Prostate gland (tissue), 2 donors: ENCODE data around the gene GINS2. TPM values are rescaled to one million over a fixed set of nuclear protein-coding genes. Genes with fewer than 3 reads are reported as not detected.

Experiments used
- DNase-seq: peaks from one replicate; pipeline ENCODE4 v3.0.0-alpha.2; 2019; ENCODE audit warnings: low spot score
- H3K27ac ChIP-seq, 2 donors: fragments of 200-600 bp; sonication (generic); 2 replicates each; pipeline ENCODE4 v1.5.1; 2017 to 2019
- H3K27me3 ChIP-seq: fragments of 200-600 bp; sonication (generic); replicated peaks from 2 replicates; pipeline ENCODE4 v1.5.1; 2019; ENCODE audit not compliant: insufficient read depth
- H3K36me3 ChIP-seq, 2 donors: fragments of 200-600 bp; sonication (generic); 1 replicate in 1 of 2; 2 replicates in 1 of 2; pipeline versions ENCODE4 v1.5.1 to v1.8.1; 2017 to 2019
- H3K4me1 ChIP-seq: fragments of 200-600 bp; sonication (generic); replicated peaks from 2 replicates; pipeline ENCODE4 v1.5.1; 2019
- H3K4me3 ChIP-seq, 2 donors: fragments of 200-600 bp; sonication (generic); 2 replicates each; pipeline ENCODE4 v1.5.1; 2017 to 2019
- H3K9me3 ChIP-seq: fragments of 200-600 bp; sonication (generic); 2 replicates; pipeline ENCODE4 v1.5.1; 2017
- CTCF ChIP-seq, 4 experiments: fragments of 200-600 bp in 2 of 4; fragments of 450-650 bp in 2 of 4; sonication (generic) in 2 of 4; IDR thresholded peaks; 1 replicate in 3 of 4; 2 replicates in 1 of 4; pipeline ENCODE4 v1.5.1; 2016 to 2019; ENCODE audit warnings: antibody characterized with exemption in 4 of 4, mild to moderate bottlenecking in 2 of 4, moderate library complexity in 2 of 4
- POLR2A ChIP-seq: fragments of 450-650 bp; IDR thresholded peaks from one replicate; pipeline ENCODE4 v1.6.1; 2016; ENCODE audit warnings: antibody characterized with exemption, mild to moderate bottlenecking
- POLR2AphosphoS5 ChIP-seq: sonication (generic); formaldehyde crosslinking; IDR thresholded peaks from one replicate; pipeline ENCODE4 v1.6.1; 2017; ENCODE audit warnings: antibody characterized with exemption
- WGBS: methylation state at CpG from one replicate; pipeline ENCODE4 v1.1.5; 2018; 5-methylcytosine and 5-hydroxymethylcytosine counted together
- intact Hi-C: fragments of 100-400 bp; cut with DNase I; formaldehyde crosslinking; loops from one replicate; pipeline ENCODE4 v1.14.2; 2022
- total RNA-seq, 2 donors: library from RNA; depleted of rRNA; stranded (reverse); fragments of >200 nt; gene quantifications; one replicate each; pipeline ENCODE4 v1.1.0, GENCODE V29; 2016

Gene GINS2
- total RNA-seq, 2 donors from 2014 or later: 4.5 to 6.2 TPM

DNA sequence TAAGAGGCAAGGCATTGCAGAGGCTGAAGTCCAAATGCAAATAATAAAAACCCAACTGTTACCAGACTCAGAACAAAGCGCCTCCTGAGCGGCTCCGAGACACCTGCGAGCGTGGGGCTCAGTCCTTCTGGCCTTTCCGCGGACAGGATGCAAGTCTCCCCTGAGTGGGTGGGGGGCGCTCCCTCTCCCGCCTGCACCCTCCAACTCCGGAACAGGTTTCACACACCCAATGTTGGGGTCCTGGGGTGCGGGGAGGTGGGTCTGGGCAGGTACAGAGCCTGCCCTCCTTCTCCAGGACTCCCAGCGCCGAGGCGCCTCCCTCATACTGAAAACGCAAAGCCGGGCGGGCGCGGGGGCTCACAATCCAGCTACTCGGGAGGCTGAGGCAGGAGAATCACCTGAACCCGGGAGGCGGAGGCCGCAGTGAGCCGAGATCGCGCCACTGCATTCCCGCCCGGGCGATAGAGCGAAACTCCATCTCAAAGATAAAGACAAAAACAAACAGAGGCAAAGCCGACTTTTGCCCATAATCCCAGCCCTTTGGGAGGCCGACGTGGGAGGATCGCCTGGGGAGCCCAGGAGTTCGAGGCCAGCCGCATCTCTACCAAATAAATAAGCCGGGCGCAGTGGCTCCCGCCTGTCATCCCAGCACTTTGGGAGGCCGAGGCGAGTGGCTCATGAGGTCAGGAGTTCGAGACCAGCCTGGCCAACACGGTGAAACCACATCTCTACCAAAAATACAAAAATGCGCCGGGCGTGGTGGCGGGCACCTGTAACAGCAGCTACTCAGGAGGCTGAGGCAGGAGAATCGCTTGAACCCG lies 893 bp downstream of the GINS2 start:
- TF ChIP-seq POLR2AphosphoS5 (no peak), CTCF (IDR thresholded peaks at IDR 0.05) (no peak), POLR2A (no peak)
- WGBS: 75% methylated on average over 49 of the region's 49 CpGs
- Histone ChIP-seq H3K4me3 (peak overlapping the region; percentile 52 to 58), H3K36me3 (no peaks in the 10 kb centered on the region), H3K9me3 (no peaks in the 10 kb centered on the region), H3K27me3 (no peaks in the 10 kb centered on the region), H3K27ac (no peak overlapping the region), H3K4me1 (peaks cover 9% of the 10 kb centered on the region)
- DNase-seq: no peak
- intact Hi-C loops: no loop called here

GRCh38 chr16:85686912-85687591 lies 1.7 kb downstream of the GINS2 start:
- Histone ChIP-seq H3K4me1 (peaks cover 9% of the 10 kb centered on the region), H3K36me3 (no peaks in the 10 kb centered on the region), H3K9me3 (no peaks in the 10 kb centered on the region), H3K27me3 (no peaks in the 10 kb centered on the region), H3K4me3 (no peak overlapping the region), H3K27ac (no peak overlapping the region)
- 77% methylated on average over 15 of the region's 15 CpGs for WGBS
- no peak for DNase-seq
- intact Hi-C loops: no loop called here
- no peak for TF ChIP-seq POLR2AphosphoS5

DNA sequence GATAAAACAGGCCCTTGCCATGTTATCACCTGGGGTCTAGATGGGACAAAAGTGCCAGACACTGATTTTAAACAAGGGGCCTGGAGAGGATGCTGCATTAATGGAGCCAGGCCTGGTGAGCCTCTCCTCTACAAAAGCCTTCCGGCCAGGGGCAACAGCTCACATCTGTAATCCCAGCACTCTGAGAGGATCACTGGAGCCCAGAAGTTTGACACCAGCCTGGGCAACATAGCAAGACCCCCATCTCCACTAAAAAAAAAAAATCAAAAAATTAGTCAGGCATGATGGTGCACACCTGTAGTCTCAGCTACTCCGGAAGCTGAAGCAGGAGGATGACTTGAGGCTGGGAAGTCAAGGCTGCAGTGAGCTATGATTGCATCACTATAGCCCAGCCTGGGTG lies 3.5 kb downstream of the GINS2 start:
- TF ChIP-seq CTCF (IDR thresholded peaks at IDR 0.05): no peak
- no peak for TF ChIP-seq POLR2AphosphoS5
- no peak for TF ChIP-seq POLR2A
- 97% methylated on average over 2 of the region's 2 CpGs for WGBS
- peaks cover 9% of the 10 kb centered on the region for H3K4me1 ChIP-seq
- H3K27me3 ChIP-seq: no peaks in the 10 kb centered on the region
- H3K9me3 ChIP-seq: no peaks in the 10 kb centered on the region
- no peak for DNase-seq
- no peaks in the 10 kb centered on the region for H3K36me3 ChIP-seq
- no peak overlapping the region for H3K4me3 ChIP-seq
- intact Hi-C loops: no loop called here
- no peak overlapping the region for H3K27ac ChIP-seq

DNA sequence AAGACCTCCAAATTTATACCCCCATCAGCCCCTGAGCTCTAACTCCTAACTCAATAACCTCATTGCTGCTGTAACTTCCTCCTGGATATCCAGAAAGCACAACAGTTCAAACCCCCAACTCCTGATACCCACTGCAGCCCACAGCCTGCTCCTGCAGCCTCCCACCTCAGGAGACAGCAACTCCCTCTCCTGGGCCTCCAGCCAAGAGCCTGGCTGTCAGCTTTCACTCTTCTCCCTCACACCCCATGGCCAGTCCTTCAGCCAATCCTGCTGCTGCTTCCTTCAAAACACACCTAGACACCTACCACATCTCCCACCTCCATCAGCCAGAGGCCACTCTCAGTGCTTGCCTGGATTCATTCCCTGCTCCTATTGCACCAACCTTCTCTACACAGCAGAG lies 5.4 kb downstream of the GINS2 start:
- Histone ChIP-seq H3K4me1 (no peaks in the 10 kb centered on the region), H3K27ac (no peak overlapping the region), H3K36me3 (no peaks in the 10 kb centered on the region), H3K4me3 (no peak overlapping the region), H3K9me3 (no peaks in the 10 kb centered on the region), H3K27me3 (no peaks in the 10 kb centered on the region)
- intact Hi-C loops: no loop called here
- TF ChIP-seq POLR2AphosphoS5 (no peak), POLR2A (no peak), CTCF (IDR thresholded peaks at IDR 0.05) (no peak)
- no peak for DNase-seq

- 73% methylated on average over 9 of the region's 9 CpGs for WGBS
- no peak overlapping the region for H3K4me3 ChIP-seq
- intact Hi-C loops: no loop called here
- no peaks in the 10 kb centered on the region for H3K36me3 ChIP-seq
- no peak overlapping the region for H3K27ac ChIP-seq
- no peaks in the 10 kb centered on the region for H3K4me1 ChIP-seq
- no peak for DNase-seq
- H3K27me3 ChIP-seq: no peaks in the 10 kb centered on the region
- H3K9me3 ChIP-seq: no peaks in the 10 kb centered on the region
- no peak for TF ChIP-seq POLR2AphosphoS5
- TF ChIP-seq POLR2A: no peak
- no peak for TF ChIP-seq CTCF (IDR thresholded peaks at IDR 0.05)
Measured at GRCh38 chr16:85682516-85682915, 6.2 kb downstream of the GINS2 start.
